CD4-positive, alpha-beta T cell treated with Interleukin-10 for 1 hour (primary cell): ENCODE results near the gene TEX13B.

Experiments used
- DNase-seq: peaks from one replicate; pipeline ENCODE4 v3.0.0-alpha.2; 2020

Gene TEX13B

GRCh38 chrX:107935664-107936433, 46.3 kb downstream of the TEX13B start:
- DNase-seq = no peak

GRCh38 chrX:107935200-107935599, 47.0 kb downstream of the TEX13B start:
- DNase-seq = no peak

GRCh38 chrX:107934262-107934661, 47.9 kb downstream of the TEX13B start:
- no peak for DNase-seq
